ENCODE measurements around the gene EED.
A peak's percentile ranks its signal among the peaks of the same experiment; 100 is the strongest.
"Not testable (repeated sequence)": the region's sequence is repeated elsewhere in the genome, so short reads cannot be mapped to it uniquely, and the experiment has no call there.

Gene EED

GRCh38 chr11:86249307-86250098, 5.0 kb downstream of the EED start:
- DNase-seq, result no peak

DNA sequence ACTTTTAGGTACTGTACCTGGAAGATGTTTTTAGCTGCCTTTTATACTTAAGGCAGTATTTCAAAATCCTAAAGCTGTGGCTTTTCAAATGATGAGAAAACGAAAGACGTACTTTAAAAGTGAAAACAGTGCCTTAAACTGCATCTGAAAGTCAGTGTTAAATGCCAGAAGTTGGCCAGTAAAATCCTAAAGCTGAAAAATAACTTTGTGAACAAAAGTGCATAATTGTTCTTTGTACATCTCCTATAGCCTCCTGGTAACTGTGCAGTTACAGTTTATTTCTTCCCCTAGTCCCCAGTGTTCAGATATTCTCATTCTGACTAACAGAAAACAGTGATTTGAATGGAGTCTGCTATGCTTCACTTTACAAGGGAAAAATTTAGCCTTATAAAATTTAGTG, 6.8 kb downstream of the EED start:
- DNase-seq, result no peak

DNA sequence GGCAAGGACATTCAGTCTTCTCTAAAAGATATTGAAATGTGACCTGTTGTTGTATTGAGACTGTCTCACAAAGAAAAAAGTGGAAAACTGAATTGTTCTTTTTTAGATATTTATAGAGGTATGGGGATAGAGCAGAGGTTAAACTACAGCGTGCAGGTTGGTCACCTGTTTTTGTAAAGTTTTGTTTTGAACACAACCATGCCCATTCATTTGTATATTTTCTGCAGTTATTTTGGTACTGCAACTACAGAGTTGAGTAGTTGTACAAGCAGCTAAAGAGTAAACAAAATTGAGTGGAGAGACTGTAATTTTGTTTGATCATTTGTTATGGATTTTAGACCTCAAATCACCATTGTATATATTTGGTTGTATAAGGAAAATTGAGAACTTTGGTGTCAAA, 11.3 kb downstream of the EED start:
- no peak for DNase-seq

DNA sequence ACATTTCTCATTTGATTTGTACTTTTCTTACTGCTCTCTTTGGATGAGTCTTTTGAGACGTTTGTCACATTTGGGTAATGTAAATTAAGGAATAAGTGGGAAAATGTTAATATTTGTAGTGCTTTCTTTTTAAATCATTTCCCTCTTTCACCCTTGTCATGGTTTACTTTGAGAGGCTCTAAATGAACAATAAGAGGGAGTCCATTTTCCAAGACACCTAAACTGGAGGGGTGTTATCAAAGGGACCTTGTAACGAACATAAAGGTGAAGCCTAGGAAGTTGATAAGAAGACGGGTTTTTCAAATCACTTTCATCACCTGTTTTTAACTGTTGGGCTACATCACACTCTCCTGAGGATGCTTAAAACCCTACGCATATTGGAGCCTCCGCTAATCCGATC, 12.1 kb downstream of the EED start:
- no peak for DNase-seq

DNA sequence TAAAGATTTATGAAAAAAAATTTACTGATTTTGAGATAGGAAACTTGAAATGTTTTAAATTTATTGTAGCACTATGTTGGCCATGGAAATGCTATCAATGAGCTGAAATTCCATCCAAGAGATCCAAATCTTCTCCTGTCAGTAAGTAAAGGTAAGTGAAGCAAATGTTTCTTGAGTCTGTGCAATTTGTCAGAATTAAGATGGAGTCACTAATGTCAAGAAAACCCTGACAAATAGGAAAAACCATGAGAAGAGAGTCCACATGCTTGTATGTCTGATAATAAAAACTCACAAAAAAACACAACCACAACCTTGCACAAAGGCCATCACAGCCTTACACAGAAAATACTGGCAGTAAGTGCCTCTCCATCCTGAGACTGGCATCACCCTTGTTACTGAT, 12.9 kb downstream of the EED start:
- DNase-seq, result no peak

- DNase-seq, result no peak
Observed at GRCh38 chr11:86259730-86260129, 15.2 kb downstream of the EED start.

- DNase-seq, result no peak
Observed at GRCh38 chr11:86261328-86261727, 16.8 kb downstream of the EED start.

DNA sequence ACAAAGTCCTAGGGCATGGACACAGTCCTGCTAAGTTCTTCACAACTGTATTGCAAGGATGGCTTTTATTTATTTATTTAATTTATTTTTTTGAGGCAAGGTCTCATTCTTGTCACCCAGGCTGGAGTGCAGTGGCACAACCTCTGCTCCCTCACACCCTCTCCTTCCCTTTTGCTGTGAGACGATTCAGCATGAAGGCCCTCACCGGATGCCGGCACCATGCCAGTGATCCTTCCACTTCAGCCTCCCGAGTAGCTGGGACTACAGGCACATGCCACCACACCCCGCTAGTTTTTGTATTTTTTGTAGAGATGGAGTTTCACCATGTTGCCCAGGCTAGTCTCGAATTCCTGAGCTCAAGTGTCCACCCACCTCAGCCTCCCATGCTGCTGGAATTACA, 17.8 kb downstream of the EED start:
- DNase-seq, result no peak

GRCh38 chr11:86264649-86265048, 20.1 kb downstream of the EED start:
- no peak for DNase-seq

GRCh38 chr11:86265194-86265593, 20.6 kb downstream of the EED start:
- no peak for DNase-seq

DNA sequence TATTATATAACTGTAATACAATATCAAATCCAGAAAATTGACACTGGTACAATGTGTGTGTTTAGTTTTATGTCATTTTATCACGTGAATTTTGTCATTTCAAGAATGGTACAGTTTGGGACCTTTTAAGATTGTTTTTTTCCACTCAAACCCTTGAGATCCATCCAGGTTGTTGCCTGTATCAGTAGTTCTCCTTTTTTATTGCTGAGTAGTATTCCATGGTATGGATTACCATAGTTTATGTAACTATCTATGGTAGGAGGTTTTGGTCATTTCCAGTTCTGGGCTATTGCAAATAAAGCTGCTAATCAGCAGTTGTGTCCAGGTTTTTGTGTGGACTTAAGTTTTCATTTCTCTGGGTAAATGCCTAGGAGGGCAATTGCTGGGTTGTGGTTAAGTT, 25.1 kb downstream of the EED start:
- no peak for DNase-seq

DNA sequence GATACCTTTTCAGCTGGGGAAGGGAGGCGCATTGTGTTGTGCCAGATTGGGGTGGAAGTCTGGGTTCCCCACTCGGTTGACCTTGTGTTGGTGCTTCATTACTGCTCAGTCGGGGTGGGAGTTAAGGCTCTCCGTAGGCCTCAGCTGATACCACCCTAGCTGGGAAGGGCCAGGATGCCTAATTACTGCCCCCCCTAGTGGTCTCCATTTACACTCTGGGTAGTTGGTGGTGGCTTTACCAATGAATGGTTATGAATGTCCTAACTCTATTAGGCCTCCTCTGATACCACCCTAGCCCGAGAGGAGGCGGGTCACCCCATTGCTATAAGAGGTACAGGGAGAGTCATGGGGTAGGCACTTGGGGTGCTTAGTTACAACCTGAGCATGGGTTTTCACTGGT, 29.9 kb downstream of the EED start:
- no peak for DNase-seq

GRCh38 chr11:86274999-86275398, 30.4 kb downstream of the EED start:
- peak; percentile 69 for DNase-seq

DNA sequence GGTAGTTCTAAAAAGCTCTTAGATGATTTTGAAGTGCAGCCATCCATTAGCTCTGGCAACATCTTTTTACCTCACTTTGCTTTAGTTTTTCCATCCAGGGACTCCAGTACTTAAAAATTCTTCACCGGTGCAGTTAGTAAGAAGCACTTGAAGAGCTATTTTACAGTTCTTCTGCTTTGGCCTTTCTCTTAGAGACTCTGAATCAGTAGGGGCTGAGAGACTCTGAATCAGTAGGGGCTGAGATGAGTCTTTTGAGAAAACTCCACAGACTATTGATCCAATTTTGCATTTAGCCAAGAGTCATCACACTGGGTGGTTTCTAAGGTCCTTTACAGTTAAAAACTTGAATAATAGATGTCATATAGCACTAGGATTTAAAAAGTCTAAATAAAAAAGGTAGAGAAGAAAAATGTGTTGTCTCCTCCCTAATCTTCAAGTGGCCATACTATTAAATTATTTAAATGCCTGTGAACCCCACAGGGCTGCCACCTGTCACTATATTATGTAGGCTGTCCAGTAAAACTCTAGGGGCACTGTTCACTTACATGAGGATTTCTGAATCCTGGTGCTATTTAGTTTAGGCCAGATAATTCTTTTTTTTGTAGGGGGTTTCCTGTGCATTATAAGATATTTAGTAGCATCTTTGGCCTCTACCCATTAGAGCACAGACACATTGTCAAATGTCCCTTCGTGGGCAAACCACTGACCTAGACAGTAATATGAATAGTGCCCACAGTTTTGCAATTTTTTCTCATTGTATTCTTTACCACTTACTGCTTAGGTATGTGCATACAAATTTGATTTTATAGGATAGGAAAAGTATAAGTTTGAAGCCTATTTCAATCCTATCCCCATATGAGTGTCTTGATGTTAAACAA, 31.2 kb downstream of the EED start:
- peak; percentile 93 for DNase-seq

GRCh38 chr11:86277741-86278140, 33.2 kb downstream of the EED start:
- no peak for DNase-seq

DNA sequence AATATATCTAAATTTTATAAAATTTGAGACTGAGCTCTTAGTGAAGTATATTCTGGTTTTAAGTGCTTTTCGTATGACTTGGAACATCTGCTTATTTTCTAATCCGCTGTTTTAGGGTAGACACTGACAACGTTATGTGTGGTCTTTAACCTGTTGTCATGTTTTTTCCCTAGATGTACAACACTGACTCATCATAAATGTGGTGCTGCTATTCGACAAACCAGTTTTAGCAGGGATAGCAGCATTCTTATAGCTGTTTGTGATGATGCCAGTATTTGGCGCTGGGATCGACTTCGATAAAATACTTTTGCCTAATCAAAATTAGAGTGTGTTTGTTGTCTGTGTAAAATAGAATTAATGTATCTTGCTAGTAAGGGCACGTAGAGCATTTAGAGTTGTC, 33.7 kb downstream of the EED start:
- DNase-seq, result no peak

GRCh38 chr11:86279747-86280146, 35.2 kb downstream of the EED start:
- no peak for DNase-seq

DNA sequence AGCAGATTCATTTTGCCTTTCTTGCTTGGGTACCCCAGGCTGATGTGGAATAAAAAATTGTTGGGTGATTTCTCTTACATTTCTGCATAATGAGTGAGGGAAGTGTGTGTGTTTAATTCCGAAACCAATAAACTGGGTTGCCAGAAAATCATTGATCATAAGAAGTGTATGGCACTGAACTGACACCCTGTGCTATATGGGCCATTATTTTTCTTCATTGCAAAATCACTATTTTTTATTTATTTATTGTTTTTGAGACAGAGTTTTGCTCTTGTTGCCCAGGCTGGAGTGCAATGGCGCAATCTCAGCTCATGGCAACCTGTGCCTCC, 42.9 kb downstream of the EED start:
- no peak for DNase-seq

- DNase-seq, result no peak
Observed at GRCh38 chr11:86288776-86289507, 44.4 kb downstream of the EED start.

DNA sequence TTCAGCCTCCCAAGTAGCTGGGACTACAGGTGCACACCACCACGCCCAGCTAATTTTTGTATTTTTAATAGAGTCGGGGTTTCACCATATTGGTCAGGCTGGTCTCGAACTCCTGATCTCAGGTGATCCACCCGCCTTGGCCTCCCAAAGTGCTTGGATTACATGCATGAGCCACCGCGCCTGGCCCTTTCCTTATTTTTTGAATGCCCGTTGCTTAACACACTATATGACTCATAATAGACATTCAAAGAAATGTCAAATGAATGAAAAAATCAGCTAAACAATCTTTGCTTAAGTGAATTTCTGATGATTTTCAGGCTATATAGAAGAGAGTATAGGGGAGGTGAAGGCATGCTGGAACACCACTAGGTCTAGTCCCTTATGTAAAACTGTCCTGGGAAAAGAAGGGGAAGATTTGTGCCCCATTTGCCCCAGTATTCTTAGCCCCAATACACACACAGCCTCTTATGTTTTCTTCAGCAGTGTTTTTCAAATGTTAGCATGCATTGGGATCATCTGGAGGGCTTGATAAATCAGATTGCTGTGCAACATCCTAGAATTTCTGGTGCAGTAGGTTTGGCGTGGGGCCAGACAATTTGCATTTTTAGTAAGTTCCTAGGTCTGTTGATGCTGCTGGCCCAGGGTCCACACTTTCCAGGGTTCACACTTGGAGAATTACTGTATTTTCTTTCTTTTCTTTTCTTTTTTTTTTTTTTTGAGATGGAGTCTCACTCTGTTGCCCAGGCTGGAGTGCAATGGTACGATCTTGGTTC, 45.1 kb downstream of the EED start:
- not testable (repeated sequence) for DNase-seq

DNA sequence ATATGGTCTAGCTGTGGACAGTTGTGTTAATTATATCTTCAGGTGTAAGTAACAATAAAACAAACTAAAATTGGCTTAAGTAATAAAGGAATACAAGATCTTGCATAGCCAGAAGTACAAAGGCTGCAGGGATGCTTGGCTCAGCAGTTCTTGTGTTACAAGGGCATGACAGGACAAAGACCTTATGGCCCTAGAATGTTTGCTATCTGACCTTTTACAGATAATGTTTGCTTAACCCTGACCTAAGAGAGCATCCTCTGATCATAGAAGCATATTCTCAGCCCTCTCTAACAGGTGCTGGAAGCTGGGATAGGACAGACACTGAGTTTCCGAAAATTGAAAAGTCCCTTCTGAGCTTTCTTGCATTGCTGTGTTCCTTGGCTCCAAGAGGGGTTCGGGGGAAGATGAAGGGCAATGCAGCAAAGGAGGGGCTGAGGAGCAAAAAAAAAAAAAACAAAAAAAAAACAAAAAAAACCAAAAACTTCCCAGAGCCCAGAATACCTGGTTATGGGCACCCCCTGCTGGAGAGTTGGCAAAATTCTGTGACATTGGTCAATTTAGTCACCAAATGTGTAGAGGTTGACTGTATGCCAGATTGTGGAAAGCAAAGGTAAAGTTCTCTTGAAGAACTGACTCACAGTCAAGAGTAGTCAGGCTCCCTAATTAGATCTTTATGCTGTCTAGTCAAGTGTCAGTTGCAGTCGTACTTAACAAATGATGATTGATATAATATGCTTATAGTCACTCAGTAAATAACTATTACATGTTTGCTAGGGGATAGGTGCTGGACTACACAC, 47.1 kb downstream of the EED start:
- peak; percentile 28 for DNase-seq

All from DMS79 (cell line).